ENCODE measurements around the gene HOXA5.

Gene HOXA5

DNA sequence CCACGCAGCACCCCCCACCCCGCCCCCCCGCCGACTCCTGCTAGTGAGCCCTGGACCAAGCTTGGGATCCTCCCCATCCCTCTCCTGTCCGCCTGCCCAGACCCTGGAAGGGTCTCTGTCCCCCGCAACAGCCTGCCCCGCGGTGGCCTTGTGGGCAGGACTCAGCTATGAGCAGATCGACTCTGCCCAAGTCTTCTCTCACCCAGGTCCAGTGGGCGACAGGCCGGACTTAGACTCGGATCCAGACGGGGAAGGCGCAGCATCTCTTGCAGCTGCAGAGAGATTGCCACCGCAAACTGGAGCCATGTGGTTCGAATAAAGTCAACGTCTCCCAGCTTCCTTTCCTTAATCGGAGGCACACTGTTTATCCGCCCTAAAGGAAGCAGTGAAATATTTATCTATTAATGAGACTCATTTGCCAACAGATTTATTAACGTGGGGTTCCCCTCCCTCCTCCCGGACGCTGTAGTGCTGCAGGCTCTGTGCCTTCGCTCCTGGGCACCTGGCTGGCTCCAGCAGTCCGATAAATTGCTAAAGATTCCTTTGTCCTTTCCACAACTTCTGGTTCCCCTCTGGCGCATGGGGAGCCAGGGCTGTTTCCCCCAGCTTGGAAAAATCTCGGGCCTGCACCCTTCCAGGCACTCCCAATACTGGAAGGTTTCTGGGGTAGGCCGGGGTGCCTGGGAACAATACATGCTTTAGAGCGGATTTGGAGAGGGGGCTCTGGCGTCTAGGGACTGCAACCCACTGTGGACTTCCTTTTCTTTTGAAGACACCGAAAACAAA is 13.6 kb upstream of the HOXA5 start:
- TF ChIP-seq, protein P1, sequence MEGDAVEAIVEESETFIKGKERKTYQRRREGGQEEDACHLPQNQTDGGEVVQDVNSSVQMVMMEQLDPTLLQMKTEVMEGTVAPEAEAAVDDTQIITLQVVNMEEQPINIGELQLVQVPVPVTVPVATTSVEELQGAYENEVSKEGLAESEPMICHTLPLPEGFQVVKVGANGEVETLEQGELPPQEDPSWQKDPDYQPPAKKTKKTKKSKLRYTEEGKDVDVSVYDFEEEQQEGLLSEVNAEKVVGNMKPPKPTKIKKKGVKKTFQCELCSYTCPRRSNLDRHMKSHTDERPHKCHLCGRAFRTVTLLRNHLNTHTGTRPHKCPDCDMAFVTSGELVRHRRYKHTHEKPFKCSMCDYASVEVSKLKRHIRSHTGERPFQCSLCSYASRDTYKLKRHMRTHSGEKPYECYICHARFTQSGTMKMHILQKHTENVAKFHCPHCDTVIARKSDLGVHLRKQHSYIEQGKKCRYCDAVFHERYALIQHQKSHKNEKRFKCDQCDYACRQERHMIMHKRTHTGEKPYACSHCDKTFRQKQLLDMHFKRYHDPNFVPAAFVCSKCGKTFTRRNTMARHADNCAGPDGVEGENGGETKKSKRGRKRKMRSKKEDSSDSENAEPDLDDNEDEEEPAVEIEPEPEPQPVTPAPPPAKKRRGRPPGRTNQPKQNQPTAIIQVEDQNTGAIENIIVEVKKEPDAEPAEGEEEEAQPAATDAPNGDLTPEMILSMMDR (IDR thresholded peaks at IDR 0.05; ENCODE audit: low read depth, low read length) = no peak
- DNase-seq (ENCODE audit: low read depth in 2 of 2) = no peak
- no peak overlapping the region for H3K4me3 ChIP-seq (replicated peaks in 1 of 2; ENCODE audit: low read depth in 2 of 2, low read length in 2 of 2)

DNA sequence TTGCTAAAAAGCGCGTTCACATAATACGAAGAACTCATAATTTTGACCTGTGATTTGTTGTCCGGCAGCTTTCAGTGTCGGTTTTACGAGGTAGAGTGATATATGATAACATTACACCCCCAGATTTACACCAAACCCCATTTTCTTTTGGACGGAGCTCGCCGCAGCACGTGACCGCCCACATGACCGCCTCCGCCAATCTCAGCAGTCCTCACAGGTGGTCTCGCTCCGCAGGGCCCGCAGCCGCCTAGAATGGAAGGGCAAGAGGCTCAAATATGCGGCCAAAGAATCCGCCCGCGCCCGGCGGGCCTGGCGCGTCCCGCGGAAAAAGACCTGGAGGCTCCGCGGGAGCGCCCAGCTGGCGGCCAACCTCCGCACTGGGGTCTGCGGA is 13.0 kb upstream of the HOXA5 start, which contains the start of gene HOXA7:
Gene HOXA7, minus strand, starts transcription at position 168 of the 391 bp plus-strand sequence. Its CDS starts 130 bp downstream, at position 38.
- TF ChIP-seq, protein P1 (IDR thresholded peaks at IDR 0.05; ENCODE audit: low read depth, low read length) = no peak
- no peak for DNase-seq (ENCODE audit: low read depth in 2 of 2)
- no peak within 1 kb of the TSS for H3K4me3 ChIP-seq (replicated peaks in 1 of 2; ENCODE audit: low read depth in 2 of 2, low read length in 2 of 2)

DNA sequence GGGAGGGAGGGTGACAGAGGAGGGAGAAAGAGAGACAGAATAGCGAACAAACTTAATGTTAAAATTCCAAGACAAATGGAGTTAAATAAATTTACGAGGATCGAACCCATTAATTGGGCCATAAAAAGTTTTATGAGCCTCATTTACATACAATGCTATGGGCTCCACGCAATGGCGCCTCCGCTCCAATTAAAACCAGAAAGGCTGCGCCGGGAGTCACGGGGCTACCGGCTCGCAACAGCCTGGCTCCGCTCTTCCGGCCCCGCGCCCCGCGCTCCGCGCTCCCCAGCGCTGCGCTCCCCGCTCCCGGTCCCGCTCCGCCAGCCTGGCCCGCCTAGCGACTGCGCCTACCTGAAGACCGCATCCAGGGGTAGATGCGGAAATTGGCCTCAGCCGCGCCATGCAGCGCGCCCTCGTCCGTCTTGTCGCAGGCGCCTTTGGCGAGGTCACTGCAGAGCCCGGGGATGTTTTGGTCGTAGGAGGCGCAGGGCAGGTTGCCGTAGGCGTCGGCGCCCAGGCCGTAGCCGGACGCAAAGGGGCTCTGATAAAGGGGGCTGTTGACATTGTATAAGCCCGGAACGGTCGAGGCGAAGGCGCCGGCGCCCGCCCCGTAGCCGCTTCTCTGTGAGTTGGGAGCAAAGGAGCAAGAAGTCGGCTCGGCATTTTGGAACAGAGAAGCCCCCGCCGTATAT is 12.5 kb upstream of the HOXA5 start:
- TF ChIP-seq, protein P1 (IDR thresholded peaks at IDR 0.05; ENCODE audit: low read depth, low read length) = no peak
- H3K4me3 ChIP-seq (replicated peaks in 1 of 2; ENCODE audit: low read depth in 2 of 2, low read length in 2 of 2) = no peak overlapping the region
- no peak for DNase-seq (ENCODE audit: low read depth in 2 of 2)

DNA sequence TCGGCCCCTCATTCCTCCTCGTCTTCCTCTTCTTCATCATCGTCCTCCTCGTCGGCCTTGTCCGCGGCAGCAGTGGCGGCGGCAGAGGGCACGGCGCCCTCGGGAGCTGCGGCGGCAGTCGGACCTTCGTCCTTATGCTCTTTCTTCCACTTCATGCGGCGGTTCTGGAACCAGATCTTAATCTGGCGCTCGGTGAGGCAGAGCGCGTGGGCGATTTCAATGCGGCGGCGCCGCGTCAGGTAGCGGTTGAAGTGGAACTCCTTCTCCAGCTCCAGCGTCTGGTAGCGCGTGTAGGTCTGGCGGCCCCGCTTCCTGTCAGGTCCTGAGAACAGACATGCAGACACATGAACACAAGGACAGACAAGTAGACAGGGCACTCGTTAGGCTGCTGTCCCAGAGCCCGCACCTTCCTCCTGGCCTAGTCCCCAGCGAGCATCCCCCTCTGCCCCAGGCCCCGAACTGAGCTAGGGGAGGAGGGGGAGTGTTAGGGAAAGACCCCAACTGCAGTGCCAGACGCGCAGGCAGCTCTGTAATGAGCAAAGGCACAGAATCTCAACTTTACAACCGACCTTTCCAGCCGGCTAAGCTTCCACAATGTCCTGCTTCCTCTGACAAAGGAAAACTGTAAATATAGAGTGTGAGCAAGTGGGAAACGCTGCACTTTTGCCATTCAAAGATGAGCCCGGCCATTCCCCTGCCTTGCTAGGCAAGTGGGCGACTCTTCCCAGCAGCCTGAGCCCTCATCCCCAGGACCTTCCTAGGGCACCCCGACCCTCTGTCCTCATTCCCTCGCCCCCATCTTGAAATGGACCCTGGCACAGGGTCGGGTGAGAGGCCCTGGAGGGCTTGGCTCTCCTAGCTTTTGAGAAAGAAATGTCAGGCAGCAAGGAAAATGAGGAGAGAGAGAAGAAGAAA is 11.7 kb upstream of the HOXA5 start:
- DNase-seq (ENCODE audit: low read depth in 2 of 2) = no peak
- TF ChIP-seq, protein P1 (IDR thresholded peaks at IDR 0.05; ENCODE audit: low read depth, low read length) = no peak
- no peak overlapping the region for H3K4me3 ChIP-seq (replicated peaks in 1 of 2; ENCODE audit: low read depth in 2 of 2, low read length in 2 of 2)

DNA sequence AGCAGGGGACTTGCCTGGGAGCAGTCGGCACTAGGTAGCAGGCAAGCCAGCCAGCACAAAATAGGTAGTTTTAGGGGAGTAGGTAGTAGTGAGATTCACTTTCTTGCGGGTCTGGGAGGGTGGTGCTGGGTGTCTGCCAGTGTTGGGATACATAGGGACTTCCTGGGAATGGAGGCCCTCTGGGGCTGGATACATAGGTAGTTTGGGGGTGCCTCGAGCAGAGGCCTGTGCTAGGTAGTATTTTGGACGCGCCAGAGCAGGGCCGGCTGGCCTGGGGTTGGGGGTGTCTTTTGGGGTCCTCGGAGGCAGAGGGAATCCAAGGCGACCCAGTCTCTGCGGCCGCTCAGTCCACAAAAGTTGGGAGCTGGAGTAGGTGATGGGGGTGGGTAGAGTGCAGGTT is 10.9 kb upstream of the HOXA5 start:
- TF ChIP-seq, protein P1 (IDR thresholded peaks at IDR 0.05; ENCODE audit: low read depth, low read length) = no peak
- DNase-seq (ENCODE audit: low read depth in 2 of 2) = no peak
- H3K4me3 ChIP-seq (replicated peaks in 1 of 2; ENCODE audit: low read depth in 2 of 2, low read length in 2 of 2) = no peak overlapping the region

DNA sequence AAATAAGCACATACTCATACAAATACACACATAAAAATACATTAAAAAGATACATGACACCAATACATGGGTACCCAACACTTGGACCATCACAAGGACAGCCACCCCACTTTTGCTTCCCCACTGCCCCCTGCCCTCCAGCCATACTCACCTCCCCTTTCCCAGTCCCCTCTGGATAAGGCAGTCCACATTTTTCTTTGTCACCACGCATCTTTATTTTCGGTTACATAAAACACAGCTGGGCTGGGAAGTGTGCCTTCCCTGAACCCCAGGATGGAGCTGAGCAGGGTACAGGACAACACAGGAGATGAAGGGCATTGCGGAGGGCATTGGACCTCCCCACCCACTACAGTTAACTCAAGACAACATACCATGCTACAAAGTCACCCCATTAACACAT is 10.0 kb upstream of the HOXA5 start:
- TF ChIP-seq, protein P1 (IDR thresholded peaks at IDR 0.05; ENCODE audit: low read depth, low read length) = no peak
- no peak for DNase-seq (ENCODE audit: low read depth in 2 of 2)
- no peak overlapping the region for H3K4me3 ChIP-seq (replicated peaks in 1 of 2; ENCODE audit: low read depth in 2 of 2, low read length in 2 of 2)

Measured in cardiac fibroblast (primary cell).